GM21381 (cell line): ENCODE measurements around the gene AP5Z1.
"Not testable (repeated sequence)": the region's sequence is repeated elsewhere in the genome, so short reads cannot be mapped to it uniquely, and the experiment has no call there.

Source experiments
- ATAC-seq: cut with Tn5 transposase; IDR thresholded peaks from one replicate; pipeline ENCODE4 v1.9.1; 2021; ENCODE audit warnings: mild to moderate bottlenecking, moderate library complexity; ENCODE audit not compliant: unreplicated experiment

AP5Z1 gene

DNA sequence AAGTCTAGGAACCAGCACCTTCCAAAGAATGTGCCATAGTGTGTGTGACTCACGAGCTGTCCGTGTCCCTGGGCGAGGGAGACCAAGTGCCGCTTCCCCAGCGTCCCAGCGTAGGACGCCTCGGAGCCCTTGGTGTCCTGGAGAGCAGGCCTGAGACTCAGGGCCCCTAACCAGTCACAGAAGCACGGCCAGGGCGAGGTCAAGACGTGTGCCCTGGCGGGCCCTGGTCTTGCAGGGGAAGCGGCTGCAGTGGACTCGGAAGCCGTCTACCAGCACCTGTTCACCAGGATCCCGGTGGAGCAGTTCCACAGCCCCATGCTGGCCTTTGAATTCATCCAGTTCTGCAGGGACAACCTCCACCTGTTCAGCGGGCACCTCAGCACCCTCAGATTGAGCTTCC, 10.6 kb downstream of the AP5Z1 start:
- no peak for ATAC-seq

DNA sequence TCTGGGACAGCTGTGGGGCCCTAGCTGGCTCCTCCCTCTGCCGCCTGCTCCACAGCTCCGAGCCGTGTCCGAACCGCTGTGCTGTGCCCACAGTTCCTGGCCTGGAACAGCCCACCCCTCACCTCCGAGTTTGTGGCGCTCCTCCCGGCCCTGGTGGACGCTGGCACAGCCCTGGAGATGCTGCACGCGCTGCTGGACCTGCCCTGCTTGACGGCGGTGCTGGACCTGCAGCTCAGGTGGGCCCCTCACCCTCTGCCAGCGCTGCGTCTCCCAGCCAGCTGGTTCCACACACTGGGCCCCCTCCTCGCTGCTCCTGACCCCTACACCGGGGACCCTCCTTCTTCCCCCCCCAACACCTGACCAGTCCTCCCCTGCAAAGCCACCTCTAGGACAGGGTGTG, 12.1 kb downstream of the AP5Z1 start:
- ATAC-seq = no peak

DNA sequence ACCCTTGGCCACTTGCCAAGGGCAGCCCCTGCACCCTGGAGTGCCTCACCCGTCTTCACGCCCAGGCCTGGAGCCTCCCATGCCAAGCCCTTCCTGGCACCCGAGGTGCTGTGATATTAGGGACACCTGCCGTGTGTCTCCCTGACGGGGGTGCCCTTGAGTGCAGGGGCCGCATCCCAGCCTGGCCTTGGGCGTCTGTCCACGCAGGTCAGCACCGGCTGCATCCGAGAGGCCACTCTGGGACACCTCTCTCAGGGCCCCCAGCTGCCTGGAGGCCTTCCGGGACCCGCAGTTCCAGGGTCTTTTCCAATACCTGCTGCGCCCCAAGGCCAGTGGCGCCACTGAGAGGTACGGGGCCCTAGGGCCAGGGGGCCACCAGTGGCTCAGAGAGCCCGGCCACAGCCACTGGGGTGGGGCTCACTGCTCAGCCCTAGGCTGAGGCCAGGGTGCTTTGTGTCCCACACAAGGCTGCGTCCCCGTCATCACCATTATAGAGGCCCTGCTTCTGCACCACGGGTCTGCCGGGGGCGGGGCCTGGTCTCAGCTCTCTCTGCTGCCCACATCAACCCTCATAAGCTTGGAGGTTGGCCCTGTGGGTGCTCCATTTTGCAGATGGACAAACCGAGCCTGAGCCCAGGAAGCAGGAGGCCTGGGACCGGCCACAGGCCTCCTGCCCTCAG, 12.7 kb downstream of the AP5Z1 start:
- ATAC-seq = no peak

DNA sequence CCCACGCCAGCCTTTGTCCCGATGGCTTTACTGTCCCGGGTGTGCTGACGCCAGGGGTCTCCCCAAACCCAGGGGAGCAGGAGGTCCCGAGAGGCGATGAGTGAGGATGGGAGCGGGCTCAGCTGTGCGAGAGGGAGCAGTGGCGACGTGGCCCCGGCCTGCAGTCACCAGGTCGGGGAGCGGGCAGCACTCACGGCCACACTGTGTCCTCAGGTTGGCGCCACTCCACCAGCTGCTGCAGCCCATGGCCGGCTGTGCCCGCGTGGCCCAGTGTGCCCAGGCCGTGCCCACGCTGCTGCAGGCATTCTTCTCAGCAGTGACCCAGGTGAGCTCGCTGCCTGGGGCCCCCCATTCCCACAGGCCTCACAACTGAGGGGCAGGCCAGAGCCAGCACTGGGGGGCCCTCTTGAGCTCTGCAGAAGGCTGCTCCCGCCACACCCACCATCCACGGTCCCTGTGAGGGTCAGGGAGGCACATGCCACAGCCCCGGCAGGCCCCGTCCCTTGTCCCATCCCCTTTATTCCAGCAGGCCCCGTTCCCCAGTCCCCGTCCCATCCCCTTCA, 13.3 kb downstream of the AP5Z1 start:
- ATAC-seq = no peak

DNA sequence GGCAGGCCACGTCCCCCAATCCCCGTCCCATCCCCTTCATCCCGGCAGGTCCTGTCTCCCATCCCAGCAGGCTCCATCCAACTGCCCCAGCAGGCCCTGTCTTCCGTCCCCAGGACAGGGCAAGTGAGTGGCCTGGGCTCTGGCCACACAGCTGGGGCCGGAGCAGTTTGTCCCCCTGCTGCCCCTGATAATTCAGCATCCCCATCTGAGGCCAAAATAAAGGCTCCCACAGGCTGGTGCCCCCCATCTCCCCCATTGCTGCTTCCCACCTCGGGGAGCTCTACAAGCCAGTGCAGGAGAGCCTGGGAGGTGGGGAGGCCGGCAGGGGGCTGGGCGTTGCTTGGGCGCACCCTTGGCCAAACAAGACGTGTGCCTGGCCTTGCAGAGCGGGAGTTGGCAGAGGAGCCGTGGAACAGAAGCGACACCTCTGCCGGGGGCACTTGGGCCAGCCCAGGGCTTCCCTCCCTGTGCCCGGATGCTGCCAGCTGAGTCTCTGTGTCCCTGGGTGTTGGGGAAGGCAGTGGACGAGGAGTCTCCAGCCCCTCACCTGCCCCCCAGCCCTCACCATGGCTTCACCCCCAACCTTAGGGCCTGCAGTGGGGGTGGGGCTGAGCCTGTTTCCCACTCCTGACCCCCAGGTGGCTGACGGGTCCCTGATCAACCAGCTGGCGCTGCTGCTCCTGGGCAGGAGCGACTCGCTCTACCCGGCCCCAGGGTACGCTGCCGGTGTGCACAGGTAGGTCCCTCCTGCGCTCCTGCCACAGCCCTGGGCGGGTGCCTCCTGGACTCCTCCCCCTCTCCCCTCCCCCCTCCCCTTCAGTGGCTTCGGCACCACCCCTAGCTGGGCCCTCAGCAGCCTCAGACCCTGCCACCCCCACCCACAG, 14.0 kb downstream of the AP5Z1 start:
- no peak for ATAC-seq

DNA sequence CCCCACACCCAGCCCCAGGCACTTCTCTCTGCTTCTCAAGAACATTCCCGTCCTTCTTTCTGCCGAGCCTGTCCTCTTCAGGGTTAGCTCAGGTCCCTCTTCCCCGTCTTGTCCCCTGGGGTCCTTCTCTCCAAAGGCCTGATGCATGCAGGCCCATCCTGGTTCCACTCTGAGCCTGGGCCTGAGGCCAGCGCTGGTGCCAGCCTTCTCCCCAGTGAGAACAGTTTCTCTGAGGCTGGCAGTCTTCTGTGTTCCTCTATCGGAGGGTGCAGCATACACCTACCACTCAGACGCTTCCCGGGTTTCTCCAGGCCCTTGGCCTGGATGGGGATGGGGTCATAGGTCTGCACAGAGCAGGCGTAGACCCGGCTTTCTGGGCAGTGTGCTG, 14.6 kb downstream of the AP5Z1 start:
- no peak for ATAC-seq

DNA sequence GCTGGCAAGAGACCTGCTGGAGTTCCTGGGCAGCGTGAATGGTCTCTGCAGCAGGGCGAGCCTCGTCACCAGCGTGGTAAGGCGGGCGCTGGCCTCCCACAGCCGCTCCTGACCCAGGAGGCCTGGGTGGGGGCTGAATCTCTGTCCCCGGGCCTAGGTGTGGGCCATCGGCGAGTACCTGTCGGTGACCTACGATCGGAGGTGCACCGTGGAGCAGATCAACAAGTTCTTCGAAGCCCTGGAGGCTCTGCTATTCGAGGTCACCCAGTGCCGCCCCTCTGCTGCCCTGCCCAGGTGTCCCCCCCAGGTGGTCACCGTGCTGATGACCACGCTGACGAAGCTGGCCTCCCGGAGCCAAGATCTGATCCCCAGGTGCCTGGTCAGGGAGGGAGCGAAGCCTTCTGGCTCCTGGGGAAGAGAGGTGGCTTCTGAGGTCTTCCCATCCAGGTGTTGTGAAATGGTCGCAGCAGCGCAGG, 15.1 kb downstream of the AP5Z1 start:
- ATAC-seq = no peak

DNA sequence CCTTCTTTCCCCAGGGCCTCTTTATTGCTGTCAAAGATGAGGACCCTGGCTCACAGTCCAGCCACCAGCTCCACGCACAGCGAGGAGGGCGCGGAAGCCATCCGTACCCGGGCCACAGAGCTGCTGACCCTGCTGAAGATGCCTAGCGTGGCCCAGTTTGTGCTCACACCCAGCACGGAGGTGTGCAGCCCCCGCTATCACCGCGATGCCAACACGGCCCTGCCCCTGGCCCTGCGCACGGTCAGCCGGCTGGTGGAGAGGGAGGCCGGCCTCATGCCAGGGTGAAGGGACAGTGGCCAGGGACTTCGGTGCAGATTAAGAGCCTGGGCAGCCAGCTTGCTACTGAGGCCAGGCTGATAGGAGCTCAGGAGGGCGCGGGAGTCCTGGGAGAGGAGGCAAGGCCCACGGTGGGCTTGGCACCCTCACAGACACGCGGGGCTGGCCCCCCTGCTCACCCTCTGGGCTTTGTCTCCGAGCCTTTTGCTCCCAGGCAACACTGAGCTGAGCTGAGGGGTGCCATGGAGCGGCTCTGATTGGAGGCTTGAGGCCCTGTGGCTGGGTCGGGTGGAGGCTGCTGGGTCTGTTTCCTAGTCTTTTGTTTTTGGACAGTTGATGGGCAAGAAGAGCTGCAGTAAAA, 15.8 kb downstream of the AP5Z1 start:
- ATAC-seq = no peak

DNA sequence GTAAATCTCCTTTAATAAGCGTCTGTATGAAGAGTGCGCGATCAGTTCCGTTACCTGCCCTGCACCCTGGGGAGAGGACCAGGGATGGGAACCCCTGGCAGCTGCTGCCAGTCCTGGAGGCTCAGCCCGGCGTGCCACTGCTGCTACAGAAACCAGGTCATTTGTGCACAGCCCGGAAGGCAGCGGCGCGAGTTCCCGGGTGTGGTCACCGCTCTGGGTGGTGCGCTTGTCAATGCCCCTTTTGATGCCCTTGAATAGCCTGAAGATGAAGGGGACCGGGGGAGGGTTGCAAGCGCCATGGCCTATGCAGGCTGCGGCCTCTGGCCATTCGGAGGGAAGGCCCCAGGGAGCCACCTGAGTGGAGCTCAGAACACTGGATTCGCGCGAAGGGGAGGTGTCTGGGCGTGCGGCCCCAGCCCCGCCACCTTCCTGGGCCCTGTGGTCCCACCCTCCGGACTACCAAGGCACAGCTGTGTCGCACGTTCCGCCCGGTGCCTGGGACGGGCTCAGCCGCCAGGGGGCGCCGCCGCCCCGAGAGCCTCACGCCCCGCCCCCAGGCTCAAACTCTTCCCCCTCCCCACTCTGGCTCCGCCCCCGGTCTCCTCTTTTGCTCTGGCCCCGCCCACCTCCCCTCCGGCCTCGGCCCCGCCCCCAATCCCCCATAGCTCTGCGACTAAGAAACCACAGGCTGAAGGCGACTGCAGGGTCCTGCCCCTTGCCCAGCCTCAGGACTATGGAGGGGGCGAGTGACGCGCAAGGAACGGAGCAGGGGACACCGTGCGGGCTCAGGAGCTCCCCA, 16.5 kb downstream of the AP5Z1 start:
- no peak for ATAC-seq

DNA sequence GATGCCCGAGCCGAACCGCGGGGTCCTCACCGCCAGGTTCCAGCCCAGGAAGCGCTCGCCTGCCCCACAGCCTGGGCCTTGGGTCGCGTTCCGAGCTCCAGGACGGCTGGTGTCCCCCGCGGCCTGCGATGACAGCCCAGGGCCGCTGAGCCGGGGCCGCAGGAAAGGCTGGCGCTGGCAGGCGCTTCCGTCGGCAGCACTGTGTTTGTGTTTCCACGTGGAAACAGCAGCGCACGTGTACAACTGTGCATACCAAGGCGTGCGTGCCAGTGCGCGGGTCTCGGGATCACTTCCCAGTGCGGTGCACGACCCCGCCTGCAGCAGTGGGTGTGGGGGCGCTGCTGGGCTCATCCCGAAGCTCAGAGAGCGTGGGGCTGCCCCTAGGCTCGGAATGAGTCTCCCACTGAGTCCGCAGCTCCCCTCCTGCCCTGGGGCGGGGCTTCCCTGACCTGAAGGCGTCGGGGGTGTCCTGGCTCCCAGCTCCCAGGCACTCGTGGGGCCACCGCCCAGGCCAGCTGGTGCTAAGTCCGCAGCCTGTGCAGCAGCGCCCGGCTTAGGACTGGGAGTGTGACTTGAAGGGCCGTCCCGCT, 17.2 kb downstream of the AP5Z1 start:
- no peak for ATAC-seq

DNA sequence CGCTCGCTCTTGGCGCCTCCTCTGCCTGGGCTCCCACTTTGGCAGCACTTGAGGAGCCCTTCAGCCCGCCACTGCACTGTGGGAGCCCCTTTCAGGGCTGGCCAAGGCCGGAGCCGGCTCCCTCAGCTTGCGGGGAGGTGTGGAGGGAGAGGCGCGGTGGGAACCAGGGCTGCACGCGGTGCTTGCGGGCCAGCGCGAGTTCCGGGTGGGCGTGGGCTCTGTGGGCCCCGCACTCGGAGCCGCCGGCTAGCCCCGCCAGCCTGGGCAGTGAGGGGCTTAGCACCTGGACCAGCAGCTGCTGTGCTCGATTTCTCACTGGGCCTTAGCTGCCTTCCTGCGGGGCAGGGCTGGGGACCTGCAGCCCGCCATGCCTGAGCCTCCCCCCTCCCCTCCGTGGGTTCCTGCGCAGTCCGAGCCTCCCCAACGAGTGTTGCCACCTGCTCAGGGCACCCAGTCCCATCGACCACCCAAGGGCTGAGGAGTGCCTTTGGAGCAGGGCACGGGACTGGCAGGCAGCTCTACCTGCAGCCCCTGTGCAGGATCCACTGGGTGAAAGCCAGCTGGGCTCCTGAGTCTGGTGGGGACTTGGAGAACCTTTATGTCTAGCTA, 18.1 kb downstream of the AP5Z1 start:
- ATAC-seq = not testable (repeated sequence)

DNA sequence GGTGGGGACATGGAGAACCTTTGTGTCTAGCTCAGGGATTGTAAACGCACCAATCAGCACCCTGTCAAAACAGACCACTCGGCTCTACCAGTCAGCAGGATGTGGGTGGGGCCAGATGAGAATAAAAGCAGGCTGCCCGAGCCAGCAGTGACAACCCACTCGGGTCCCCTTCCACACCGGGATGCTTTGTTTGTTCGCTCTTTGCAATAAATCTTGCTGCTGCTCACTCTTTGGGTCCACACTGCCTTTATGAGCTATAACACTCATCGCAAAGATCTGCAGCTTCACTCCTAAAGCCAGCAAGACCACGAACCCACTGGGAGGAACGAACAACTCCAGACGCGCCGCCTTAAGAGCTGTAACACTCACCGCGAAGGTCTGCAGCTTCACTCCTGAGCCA, 18.7 kb downstream of the AP5Z1 start:
- not testable (repeated sequence) for ATAC-seq

DNA sequence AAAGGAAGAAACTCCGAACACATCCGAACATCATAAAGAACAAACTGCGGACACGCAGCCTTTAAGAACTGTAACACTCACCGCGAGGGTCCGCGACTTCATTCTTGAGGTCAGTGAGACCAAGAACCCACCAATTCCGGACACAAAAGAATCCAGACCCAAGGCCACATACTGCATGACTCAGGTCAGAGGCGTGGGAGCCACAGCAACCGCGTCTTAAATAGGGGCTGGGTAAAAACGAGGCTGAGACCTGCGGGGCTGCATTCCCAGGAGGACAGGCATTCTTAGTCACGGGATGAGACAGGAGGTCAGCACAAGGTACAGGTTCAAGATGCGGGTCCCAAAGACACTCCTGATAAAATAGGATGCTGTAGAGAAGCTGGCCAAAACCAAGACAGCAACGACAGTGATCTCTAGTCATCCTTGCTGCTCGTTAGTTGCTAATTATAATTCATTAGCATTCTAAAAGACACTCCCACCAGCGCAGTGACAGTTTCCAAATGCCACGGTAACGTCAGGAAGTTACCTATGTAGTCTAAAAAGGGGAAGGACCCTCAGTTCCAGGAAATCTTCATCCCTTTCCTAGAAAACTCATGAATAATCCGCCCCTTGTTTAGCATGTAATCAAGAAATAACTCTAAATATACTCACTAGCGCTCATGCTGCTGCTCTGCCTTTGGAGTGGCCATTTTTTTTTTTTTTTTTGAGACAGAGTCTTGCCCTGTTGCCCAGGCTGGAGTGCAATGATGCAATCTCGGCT, 19.3 kb downstream of the AP5Z1 start:
- ATAC-seq = no peak

DNA sequence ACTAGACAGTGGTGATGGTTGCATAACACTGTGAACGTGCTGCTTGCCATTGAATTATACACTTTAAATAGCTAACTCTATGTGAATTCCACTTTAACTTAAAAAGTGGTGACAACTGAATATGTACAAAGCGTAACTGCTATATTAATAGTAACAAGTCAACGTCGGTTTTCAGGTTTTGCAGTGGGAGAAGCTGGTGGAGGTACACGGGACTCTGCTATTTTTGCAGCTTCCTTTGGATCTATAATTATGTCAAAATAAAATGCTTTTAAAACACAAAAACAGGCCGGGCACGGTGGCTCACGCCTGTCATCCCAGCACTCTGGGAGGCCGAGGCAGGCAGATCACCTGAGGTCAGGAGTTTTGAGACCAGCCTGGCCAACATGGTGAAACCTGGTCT, 21.0 kb downstream of the AP5Z1 start:
- ATAC-seq = no peak

DNA sequence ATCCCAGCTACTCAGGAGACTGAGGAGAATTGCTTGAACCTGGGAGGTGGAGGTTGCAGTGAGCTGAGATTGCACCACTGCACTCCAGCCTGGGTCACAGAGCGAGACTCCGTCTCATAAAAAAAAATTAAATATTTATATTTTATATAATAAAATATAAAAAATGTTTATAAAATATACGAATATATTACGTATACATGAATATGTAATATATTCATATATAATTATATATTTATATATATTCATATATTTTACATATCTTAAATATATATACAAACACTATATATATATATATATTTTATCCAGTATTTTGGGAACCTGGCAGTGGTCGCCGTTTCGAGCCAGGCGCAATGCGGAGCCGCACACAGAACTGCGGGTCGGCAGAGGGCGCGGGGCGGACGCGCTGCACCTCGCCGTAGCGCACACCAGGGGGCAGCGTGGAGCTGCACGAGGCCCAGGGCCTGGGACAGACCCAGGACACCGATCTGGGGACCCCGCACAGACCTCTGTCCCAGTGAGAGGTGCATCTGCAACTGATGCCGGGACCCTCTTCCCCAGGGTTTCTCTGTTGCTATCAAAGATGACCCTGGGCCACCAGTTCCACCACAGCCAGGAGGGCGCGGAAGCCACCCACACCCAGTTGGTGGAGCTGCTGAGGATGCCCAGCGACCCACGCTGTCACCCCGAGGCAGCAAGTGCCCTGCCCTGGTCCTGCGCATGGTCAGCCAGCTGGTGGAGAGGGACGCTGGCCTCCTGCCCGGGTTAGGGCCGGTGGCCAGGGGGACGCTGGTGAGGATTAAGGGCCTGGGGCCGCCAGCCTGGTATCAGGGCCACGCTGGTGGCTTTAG, 22.7 kb downstream of the AP5Z1 start:
- ATAC-seq = peak; percentile 67

DNA sequence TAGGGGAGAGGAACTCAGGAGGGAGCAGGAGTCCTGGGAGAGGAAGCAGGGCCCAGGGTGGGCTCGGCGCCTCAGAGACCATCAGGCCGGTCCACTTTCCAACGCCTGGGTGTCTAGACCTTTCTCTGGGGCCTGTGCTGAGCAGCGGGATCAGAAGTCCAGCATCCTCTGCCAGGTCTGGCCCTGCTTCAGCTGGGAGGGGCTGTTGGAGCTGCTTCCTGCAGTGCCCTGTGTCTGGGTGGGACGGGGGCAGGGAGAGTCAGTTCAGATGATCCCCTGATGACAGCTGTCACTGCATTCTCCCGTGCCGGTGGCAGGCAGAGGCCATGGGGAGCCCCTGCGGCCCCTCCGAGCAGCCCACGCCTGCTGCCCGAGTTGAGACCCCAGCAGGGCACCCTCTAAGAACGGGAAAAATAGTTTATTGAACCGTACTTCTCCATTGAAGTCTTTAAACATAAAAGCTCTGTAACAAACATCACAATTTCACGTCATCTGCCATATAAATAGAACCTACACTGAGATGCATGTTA, 23.3 kb downstream of the AP5Z1 start:
- ATAC-seq = no peak

DNA sequence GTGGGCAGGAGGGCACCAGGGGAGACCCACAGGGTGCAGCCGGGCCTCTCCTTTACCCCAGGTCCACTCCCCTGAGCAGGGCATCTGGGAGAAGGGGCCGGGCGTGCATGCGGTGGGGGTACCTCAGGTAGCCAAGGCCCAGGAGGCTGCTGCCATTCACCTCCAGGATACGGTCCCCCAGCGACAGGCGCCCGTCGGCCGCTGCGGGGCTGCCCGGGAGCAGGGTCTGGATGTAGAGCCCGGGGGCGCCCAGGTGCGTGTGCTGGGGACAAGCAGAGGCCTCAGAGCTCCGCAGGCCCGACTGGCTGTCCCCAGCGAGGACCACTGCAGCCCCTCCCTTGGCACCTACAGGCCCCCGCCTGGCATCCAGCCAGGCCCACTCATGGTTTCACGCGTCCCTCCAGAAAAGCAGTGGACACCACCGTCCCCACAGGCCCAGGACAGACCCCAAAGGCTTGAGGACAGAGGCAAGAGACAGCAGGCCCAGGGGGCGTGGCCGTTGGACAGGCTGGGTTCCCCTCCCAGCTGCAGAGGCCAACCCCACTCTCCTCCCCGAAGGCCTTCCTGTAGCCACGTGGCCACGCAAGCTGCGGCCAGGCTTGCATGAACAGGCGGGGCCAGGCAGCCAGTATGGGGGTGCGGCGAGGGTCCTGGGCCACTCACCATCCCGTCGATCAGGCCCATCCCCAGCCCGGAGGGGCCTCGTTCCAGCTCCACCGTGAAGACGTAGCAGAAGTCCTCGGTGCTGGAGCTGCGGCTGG, 24.3 kb downstream of the AP5Z1 start:
- no peak for ATAC-seq
